Endothelial cell of umbilical vein (primary cell): Measurements from ENCODE around the gene EEFSEC. TPM values are rescaled to one million over a fixed set of nuclear protein-coding genes. Genes with fewer than 3 reads are reported as not detected.

Experiments
- BruUV-seq: library from RNA; stranded (reverse); fragments of 400-500 nt; replicated peaks from 2 replicates; lab custom pipeline; 2021; lab: Mats Ljungman, UMichigan
- CTCF ChIA-PET: fragments of 300-600, 350-600 bp; sonication (Branson Sonifier 250); formaldehyde crosslinking; loops from one replicate; lab custom pipeline; 2021; ENCODE audit warnings: antibody characterized with exemption, inconsistent platforms; lab: Charles Lee
- POLR2A ChIA-PET: fragments of 300-600, 350-600 bp; sonication (Branson Sonifier 250); formaldehyde crosslinking; loops from one replicate; lab custom pipeline; 2021; ENCODE audit warnings: antibody characterized with exemption, inconsistent platforms; lab: Charles Lee
- DNase-seq: peaks from one replicate; pipeline ENCODE4 v3.0.0-alpha.2; 2011; ENCODE audit warnings: low read depth, low spot score
- FAIRE-seq: peaks from 2 replicates; lab custom pipeline; 2011; peaks lifted over from hg19 to GRCh38; lab: Jason Lieb, UNC
- H2AFZ ChIP-seq: 2 replicates; pipeline ENCODE4 v1.6.0; 2012; ENCODE audit warnings: low read depth, low read length, control low read depth, inconsistent platforms
- H3K27ac ChIP-seq: 2 replicates; pipeline ENCODE4 v1.5.1; 2011; ENCODE audit warnings: low read depth, mild to moderate bottlenecking, control low read depth, low read length, moderate library complexity; ENCODE audit not compliant: insufficient read depth
- H3K27me3 ChIP-seq, 2 experiments: 2 replicates each; pipeline versions ENCODE4 v1.6.0 to v1.6.1; 2011; ENCODE audit warnings: low read length in 2 of 2, mixed read lengths in 1 of 2; ENCODE audit not compliant: control insufficient read depth in 2 of 2, insufficient read depth in 2 of 2
- H3K36me3 ChIP-seq, 2 experiments: 2 replicates in 1 of 2; 3 replicates in 1 of 2; pipeline ENCODE4 v1.5.1; 2011; ENCODE audit warnings: low read length in 2 of 2, mild to moderate bottlenecking in 1 of 2, moderate library complexity in 1 of 2; ENCODE audit not compliant: control insufficient read depth in 2 of 2, insufficient read depth in 2 of 2; ENCODE audit errors: extremely low read depth in 1 of 2
- H3K4me1 ChIP-seq: 3 replicates; pipeline ENCODE4 v1.5.1; 2011; ENCODE audit warnings: mild to moderate bottlenecking, low read length; ENCODE audit not compliant: control insufficient read depth, insufficient read depth; ENCODE audit errors: extremely low read depth
- H3K4me2 ChIP-seq: 2 replicates; pipeline ENCODE4 v1.6.1; 2011; ENCODE audit warnings: low read length, control low read depth, mixed read lengths; ENCODE audit not compliant: insufficient read depth
- H3K4me3 ChIP-seq, 3 experiments: fragments of 200-600 bp in 1 of 3; sonication (generic), shearing (Covaris generic) in 1 of 3; replicated peaks in 1 of 3; 2 replicates each; pipeline ENCODE4 v1.5.1; 2011 to 2016; ENCODE audit warnings: control low read depth in 3 of 3, low read length in 3 of 3, mild to moderate bottlenecking in 2 of 3, inconsistent platforms in 1 of 3, low read depth in 1 of 3, moderate library complexity in 1 of 3; ENCODE audit not compliant: insufficient read depth in 1 of 3
- H3K79me2 ChIP-seq: 2 replicates; pipeline ENCODE4 v1.6.0; 2012; ENCODE audit warnings: low read length, inconsistent platforms; ENCODE audit not compliant: control insufficient read depth, insufficient read depth
- H3K9ac ChIP-seq: replicated peaks from 2 replicates; pipeline ENCODE3; 2011; ENCODE audit warnings: low read length, control low read depth; ENCODE audit not compliant: insufficient read depth; ENCODE audit errors: extremely low read depth
- H3K9me1 ChIP-seq: replicated peaks from 3 replicates; pipeline ENCODE4 v1.6.0; 2011; ENCODE audit warnings: mild to moderate bottlenecking, low read length; ENCODE audit not compliant: control insufficient read depth, insufficient read depth; ENCODE audit errors: extremely low read depth
- H3K9me3 ChIP-seq: replicated peaks from 2 replicates; pipeline ENCODE4 v1.5.1; 2012; ENCODE audit warnings: low read length, inconsistent platforms; ENCODE audit not compliant: control insufficient read depth, insufficient read depth
- H4K20me1 ChIP-seq: replicated peaks from 2 replicates; pipeline ENCODE3; 2011; ENCODE audit warnings: mild to moderate bottlenecking, low read length; ENCODE audit not compliant: control insufficient read depth, insufficient read depth; ENCODE audit errors: extremely low read depth
- CTCF ChIP-seq, 2 donors: IDR thresholded peaks; 1 replicate in 1 of 2; 2 replicates in 1 of 2; pipeline ENCODE4 v1.5.1; 2011; ENCODE audit warnings: low read length in 2 of 2, mild to moderate bottlenecking in 2 of 2, moderate library complexity in 2 of 2, control low read depth in 1 of 2, inconsistent platforms in 1 of 2, low read depth in 1 of 2; ENCODE audit not compliant: insufficient read depth in 1 of 2; ENCODE audit errors: extremely low read depth in 1 of 2
- EZH2 ChIP-seq: IDR thresholded peaks from 2 replicates; pipeline ENCODE4 v1.6.1; 2012; ENCODE audit warnings: borderline replicate concordance, low read depth, mild to moderate bottlenecking, moderate library complexity, low read length, inconsistent platforms; ENCODE audit not compliant: severe bottlenecking
- FOS ChIP-seq: IDR thresholded peaks from 2 replicates; pipeline ENCODE4 v1.6.1; 2011; ENCODE audit warnings: mild to moderate bottlenecking, low read length, moderate library complexity, borderline replicate concordance; ENCODE audit not compliant: insufficient read depth
- JUN ChIP-seq: IDR thresholded peaks from 2 replicates; pipeline ENCODE4 v1.6.1; 2011; ENCODE audit warnings: borderline replicate concordance, low read depth; ENCODE audit not compliant: insufficient read length, insufficient read depth
- MAX ChIP-seq: IDR thresholded peaks from 2 replicates; pipeline ENCODE4 v1.6.1; 2011; ENCODE audit not compliant: insufficient read depth, insufficient read length
- MYC ChIP-seq: IDR thresholded peaks from one replicate; pipeline ENCODE4 v1.6.1; 2011; ENCODE audit warnings: mild to moderate bottlenecking, low read depth, low read length
- POLR2AphosphoS5 ChIP-seq: IDR thresholded peaks from 2 replicates; pipeline ENCODE4 v1.6.1; 2012; ENCODE audit warnings: low read depth, mild to moderate bottlenecking, control low read depth, low read length, moderate library complexity; ENCODE audit not compliant: insufficient read depth
- dilution Hi-C: fragments of 300-500 bp; cut with MboI; formaldehyde crosslinking; loops from one replicate; pipeline ENCODE4 v1.15.0; 2019; ENCODE audit warnings: low sequenced_read_pairs; ENCODE audit not compliant: extremely low pct_ligation_motif_present
- intact Hi-C: fragments of 100-400 bp; cut with micrococcal nuclease; formaldehyde crosslinking; loops from one replicate; pipeline ENCODE4 v1.10.0; 2022
- polyA plus RNA-seq, 4 experiments: library from polyadenylated mRNA; depleted of rRNA in 3 of 4; stranded (reverse) in 3 of 4; unstranded in 1 of 4; fragments of >200 nt; gene quantifications; 2 replicates each; pipeline versions ENCODE4 v1.2.1 to v1.2.3, GENCODE V29; 2011 to 2012; ENCODE audit warnings: missing spikeins in 1 of 4
- total RNA-seq: library from RNA; stranded (reverse); gene quantifications from 2 replicates; pipeline ENCODE4 v1.2.3, GENCODE V29; 2021

EEFSEC gene
- total and polyA plus RNA-seq, 2 donors (not counting 3 experiments of a cell fraction or from before 2014, with no cell fraction given), result 13.1 to 14.5 TPM

GRCh38 chr3:128334086-128334645 is 180.9 kb downstream of the EEFSEC start:
- no peak overlapping the region for H3K4me2 ChIP-seq
- ChIA-PET CTCF (interaction anchor here (0.8 to 4.5 kb wide), 2 partner anchors 12 to 115 kb away, joined by 3 to 32 read pairs; no protein-coding TSS in a partner anchor), POLR2A (no interaction called here)
- no peak overlapping the region for H3K27ac ChIP-seq
- no peaks in the 10 kb centered on the region for H3K27me3 ChIP-seq
- dilution Hi-C loops (no loop called here), intact Hi-C loops (no loop called here)
- TF ChIP-seq CTCF (IDR thresholded peaks at IDR 0.05; ENCODE audit: extremely low read depth in 1 of 2, insufficient read depth in 1 of 2, low read depth in 1 of 2, low read length in 2 of 2), result no peak
- TF ChIP-seq POLR2AphosphoS5, result no peak
- no peak for TF ChIP-seq MAX
- no peak for TF ChIP-seq FOS
- no peak for TF ChIP-seq MYC
- no peak for TF ChIP-seq EZH2
- no peak for TF ChIP-seq JUN
- FAIRE-seq (no peak), DNase-seq (no peak)
- no peak overlapping the region for H2AFZ ChIP-seq
- H3K4me1 ChIP-seq, result no peaks in the 10 kb centered on the region
- no peaks in the 10 kb centered on the region for H3K9me1 ChIP-seq
- no TSS peak for BruUV-seq
- H3K9ac ChIP-seq, result no peak overlapping the region
- H3K9me3 ChIP-seq, result no peaks in the 10 kb centered on the region
- no peak overlapping the region for H3K4me3 ChIP-seq
- H3K79me2 ChIP-seq, result no peaks in the 10 kb centered on the region
- no peaks in the 10 kb centered on the region for H4K20me1 ChIP-seq
- no peaks in the 10 kb centered on the region for H3K36me3 ChIP-seq
